ENCODE measurements around the gene USP17L25.
"Not testable (repeated sequence)": the region's sequence is repeated elsewhere in the genome, so short reads cannot be mapped to it uniquely, and the experiment has no call there.

Gene USP17L25, protein sequence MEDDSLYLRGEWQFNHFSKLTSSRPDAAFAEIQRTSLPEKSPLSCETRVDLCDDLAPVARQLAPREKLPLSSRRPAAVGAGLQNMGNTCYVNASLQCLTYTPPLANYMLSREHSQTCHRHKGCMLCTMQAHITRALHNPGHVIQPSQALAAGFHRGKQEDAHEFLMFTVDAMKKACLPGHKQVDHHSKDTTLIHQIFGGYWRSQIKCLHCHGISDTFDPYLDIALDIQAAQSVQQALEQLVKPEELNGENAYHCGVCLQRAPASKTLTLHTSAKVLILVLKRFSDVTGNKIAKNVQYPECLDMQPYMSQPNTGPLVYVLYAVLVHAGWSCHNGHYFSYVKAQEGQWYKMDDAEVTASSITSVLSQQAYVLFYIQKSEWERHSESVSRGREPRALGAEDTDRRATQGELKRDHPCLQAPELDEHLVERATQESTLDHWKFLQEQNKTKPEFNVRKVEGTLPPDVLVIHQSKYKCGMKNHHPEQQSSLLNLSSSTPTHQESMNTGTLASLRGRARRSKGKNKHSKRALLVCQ

DNA sequence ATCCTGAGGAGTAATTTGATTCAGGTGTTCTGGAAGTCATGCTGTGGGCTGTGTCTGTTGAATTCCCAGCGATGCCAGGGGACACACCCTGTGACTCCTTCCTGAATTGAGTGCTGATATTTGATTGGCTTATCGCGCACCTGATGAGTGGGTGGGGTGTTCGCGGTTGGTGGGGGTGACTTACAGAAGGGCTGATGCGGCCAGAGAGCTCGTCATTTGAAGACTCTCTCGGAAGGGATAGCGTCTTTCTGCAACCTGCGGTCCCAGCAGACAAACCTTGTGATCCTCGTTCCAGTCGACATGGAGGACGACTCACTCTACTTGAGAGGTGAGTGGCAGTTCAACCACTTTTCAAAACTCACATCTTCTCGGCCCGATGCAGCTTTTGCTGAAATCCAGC lies at the start of gene USP17L25:
Gene USP17L25, plus strand, starts transcription at position 301 of the 400 bp plus-strand sequence. Its CDS starts 0 bp downstream, at position 301.
- not testable (repeated sequence) for H3K4me3 ChIP-seq (ENCODE audit: low read length); DNase-seq (ENCODE audit: low read depth)

DNA sequence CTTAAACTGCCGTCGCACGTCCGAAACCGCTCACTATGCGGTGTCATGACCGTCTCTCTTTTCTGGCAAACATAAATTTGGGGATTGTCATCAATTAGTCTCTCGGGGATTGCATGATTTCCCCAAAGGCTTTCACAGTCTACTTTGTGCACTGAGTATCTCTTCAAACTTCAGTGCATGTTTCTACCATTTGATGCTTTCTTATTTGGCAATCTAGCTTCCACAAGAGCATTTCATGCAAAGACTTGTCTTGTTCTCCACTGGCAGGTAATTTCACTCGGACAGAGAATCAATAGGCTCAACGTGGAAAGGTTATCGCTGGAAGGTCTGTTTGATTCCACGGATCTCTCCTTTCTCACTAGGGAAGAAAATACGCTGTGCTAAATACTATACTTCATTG lies 5.5 kb upstream of the USP17L25 start:
- not testable (repeated sequence) for H3K4me3 ChIP-seq (ENCODE audit: low read length); DNase-seq (ENCODE audit: low read depth)

DNA sequence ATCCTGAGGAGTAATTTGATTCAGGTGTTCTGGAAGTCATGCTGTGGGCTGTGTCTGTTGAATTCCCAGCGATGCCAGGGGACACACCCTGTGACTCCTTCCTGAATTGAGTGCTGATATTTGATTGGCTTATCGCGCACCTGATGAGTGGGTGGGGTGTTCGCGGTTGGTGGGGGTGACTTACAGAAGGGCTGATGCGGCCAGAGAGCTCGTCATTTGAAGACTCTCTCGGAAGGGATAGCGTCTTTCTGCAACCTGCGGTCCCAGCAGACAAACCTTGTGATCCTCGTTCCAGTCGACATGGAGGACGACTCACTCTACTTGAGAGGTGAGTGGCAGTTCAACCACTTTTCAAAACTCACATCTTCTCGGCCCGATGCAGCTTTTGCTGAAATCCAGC lies 4.8 kb upstream of the USP17L25 start, which contains the start of gene USP17L24:
Gene USP17L24, plus strand, starts transcription at position 301 of the 400 bp plus-strand sequence. Its CDS starts 0 bp downstream, at position 301.
- not testable (repeated sequence) for DNase-seq (ENCODE audit: low read depth); H3K4me3 ChIP-seq (ENCODE audit: low read length)

DNA sequence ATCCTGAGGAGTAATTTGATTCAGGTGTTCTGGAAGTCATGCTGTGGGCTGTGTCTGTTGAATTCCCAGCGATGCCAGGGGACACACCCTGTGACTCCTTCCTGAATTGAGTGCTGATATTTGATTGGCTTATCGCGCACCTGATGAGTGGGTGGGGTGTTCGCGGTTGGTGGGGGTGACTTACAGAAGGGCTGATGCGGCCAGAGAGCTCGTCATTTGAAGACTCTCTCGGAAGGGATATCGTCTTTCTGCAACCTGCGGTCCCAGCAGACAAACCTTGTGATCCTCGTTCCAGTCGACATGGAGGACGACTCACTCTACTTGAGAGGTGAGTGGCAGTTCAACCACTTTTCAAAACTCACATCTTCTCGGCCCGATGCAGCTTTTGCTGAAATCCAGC lies 4.6 kb downstream of the USP17L25 start, which contains the start of gene USP17L26:
Gene USP17L26, plus strand, starts transcription at position 301 of the 400 bp plus-strand sequence. Its CDS starts 0 bp downstream, at position 301.
- not testable (repeated sequence) for DNase-seq (ENCODE audit: low read depth)

DNA sequence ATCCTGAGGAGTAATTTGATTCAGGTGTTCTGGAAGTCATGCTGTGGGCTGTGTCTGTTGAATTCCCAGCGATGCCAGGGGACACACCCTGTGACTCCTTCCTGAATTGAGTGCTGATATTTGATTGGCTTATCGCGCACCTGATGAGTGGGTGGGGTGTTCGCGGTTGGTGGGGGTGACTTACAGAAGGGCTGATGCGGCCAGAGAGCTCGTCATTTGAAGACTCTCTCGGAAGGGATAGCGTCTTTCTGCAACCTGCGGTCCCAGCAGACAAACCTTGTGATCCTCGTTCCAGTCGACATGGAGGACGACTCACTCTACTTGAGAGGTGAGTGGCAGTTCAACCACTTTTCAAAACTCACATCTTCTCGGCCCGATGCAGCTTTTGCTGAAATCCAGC lies 9.4 kb downstream of the USP17L25 start, which contains the start of gene USP17L5:
Gene USP17L5, plus strand, starts transcription at position 301 of the 400 bp plus-strand sequence. Its CDS starts 0 bp downstream, at position 301.
- not testable (repeated sequence) for DNase-seq (ENCODE audit: low read depth); H3K4me3 ChIP-seq (ENCODE audit: low read length)

More for the DNA sequence above, 4.6 kb downstream of the USP17L25 start, which contains the start of gene USP17L26:
- H3K4me3 ChIP-seq (ENCODE audit: low read length) = not testable (repeated sequence)

DNA sequence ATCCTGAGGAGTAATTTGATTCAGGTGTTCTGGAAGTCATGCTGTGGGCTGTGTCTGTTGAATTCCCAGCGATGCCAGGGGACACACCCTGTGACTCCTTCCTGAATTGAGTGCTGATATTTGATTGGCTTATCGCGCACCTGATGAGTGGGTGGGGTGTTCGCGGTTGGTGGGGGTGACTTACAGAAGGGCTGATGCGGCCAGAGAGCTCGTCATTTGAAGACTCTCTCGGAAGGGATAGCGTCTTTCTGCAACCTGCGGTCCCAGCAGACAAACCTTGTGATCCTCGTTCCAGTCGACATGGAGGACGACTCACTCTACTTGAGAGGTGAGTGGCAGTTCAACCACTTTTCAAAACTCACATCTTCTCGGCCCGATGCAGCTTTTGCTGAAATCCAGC lies 14.1 kb downstream of the USP17L25 start, which contains the start of gene USP17L27:
Gene USP17L27, plus strand, starts transcription at position 301 of the 400 bp plus-strand sequence. Its CDS starts 0 bp downstream, at position 301.
- not testable (repeated sequence) for DNase-seq (ENCODE audit: low read depth); H3K4me3 ChIP-seq (ENCODE audit: low read length)

DNA sequence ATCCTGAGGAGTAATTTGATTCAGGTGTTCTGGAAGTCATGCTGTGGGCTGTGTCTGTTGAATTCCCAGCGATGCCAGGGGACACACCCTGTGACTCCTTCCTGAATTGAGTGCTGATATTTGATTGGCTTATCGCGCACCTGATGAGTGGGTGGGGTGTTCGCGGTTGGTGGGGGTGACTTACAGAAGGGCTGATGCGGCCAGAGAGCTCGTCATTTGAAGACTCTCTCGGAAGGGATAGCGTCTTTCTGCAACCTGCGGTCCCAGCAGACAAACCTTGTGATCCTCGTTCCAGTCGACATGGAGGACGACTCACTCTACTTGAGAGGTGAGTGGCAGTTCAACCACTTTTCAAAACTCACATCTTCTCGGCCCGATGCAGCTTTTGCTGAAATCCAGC lies 18.9 kb downstream of the USP17L25 start, which contains the start of gene USP17L28:
Gene USP17L28, plus strand, starts transcription at position 301 of the 400 bp plus-strand sequence. Its CDS starts 0 bp downstream, at position 301.
- DNase-seq (ENCODE audit: low read depth); H3K4me3 ChIP-seq (ENCODE audit: low read length): not testable (repeated sequence)

DNA sequence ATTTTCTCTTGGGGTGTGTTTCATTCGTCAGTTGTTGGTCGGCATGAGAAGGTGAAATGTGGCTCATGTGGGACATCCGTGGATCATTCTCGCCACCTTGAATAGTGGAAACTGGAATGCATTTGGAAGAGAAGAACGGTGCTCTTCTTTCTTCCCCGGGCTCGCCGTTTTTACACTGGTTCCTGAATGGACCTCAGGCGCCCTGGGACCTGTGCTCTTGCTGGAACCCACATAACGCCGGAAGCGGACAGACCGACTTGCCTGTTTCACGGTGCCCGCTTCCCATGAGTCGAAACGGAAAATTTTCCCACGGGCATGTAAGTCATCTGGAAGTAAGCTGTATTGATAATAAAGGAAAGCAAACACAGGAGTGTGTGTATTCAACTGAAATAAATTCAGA lies 21.2 kb downstream of the USP17L25 start:
- not testable (repeated sequence) for H3K4me3 ChIP-seq (ENCODE audit: low read length); DNase-seq (ENCODE audit: low read depth)

DNA sequence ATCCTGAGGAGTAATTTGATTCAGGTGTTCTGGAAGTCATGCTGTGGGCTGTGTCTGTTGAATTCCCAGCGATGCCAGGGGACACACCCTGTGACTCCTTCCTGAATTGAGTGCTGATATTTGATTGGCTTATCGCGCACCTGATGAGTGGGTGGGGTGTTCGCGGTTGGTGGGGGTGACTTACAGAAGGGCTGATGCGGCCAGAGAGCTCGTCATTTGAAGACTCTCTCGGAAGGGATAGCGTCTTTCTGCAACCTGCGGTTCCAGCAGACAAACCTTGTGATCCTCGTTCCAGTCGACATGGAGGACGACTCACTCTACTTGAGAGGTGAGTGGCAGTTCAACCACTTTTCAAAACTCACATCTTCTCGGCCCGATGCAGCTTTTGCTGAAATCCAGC lies 23.6 kb downstream of the USP17L25 start, which contains the start of gene USP17L29:
Gene USP17L29, plus strand, starts transcription at position 301 of the 400 bp plus-strand sequence. Its CDS starts 0 bp downstream, at position 301.
- H3K4me3 ChIP-seq (ENCODE audit: low read length); DNase-seq (ENCODE audit: low read depth): not testable (repeated sequence)

DNA sequence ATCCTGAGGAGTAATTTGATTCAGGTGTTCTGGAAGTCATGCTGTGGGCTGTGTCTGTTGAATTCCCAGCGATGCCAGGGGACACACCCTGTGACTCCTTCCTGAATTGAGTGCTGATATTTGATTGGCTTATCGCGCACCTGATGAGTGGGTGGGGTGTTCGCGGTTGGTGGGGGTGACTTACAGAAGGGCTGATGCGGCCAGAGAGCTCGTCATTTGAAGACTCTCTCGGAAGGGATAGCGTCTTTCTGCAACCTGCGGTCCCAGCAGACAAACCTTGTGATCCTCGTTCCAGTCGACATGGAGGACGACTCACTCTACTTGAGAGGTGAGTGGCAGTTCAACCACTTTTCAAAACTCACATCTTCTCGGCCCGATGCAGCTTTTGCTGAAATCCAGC lies 33.1 kb downstream of the USP17L25 start, which contains the start of gene USP17L30:
Gene USP17L30, plus strand, starts transcription at position 301 of the 400 bp plus-strand sequence. Its CDS starts 0 bp downstream, at position 301.
- not testable (repeated sequence) for DNase-seq (ENCODE audit: low read depth); H3K4me3 ChIP-seq (ENCODE audit: low read length)

DNA sequence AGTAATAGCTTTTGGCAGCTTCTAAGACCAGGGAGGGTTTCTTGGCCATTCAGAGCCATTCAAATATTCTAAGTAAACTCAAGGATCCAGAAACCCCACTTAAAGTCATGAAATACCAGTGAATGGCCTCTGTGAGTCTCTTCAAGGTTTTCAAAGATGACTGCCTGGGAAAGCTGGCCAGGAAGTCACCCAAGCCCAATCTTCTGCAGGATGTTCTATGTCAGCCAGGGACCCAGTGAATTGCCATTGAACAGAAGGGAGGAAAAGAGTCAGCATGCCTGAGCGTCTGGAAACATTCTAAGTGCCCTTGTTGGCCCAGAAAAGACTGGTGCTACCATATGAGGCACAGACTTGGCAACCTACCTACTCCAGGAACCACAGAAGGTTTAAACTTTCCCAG lies 50.2 kb downstream of the USP17L25 start:
- DNase-seq (ENCODE audit: low read depth); H3K4me3 ChIP-seq (ENCODE audit: low read length): not testable (repeated sequence)
